HG03520 (cell line): ENCODE measurements around the gene SQSTM1.

Experiments
- ATAC-seq: cut with Tn5 transposase; IDR thresholded peaks from one replicate; pipeline ENCODE4 v1.9.1; 2021; ENCODE audit warnings: mild to moderate bottlenecking, moderate library complexity; ENCODE audit not compliant: unreplicated experiment

The SQSTM1 gene

GRCh38 chr5:179794575-179794974 lies 26.1 kb upstream of the SQSTM1 start:
- no peak for ATAC-seq

- no peak for ATAC-seq
These were observed 25.4 kb upstream of the SQSTM1 start for GRCh38 chr5:179795049-179795862.

- peak; percentile 64 for ATAC-seq
These were observed 24.6 kb upstream of the SQSTM1 start for GRCh38 chr5:179795863-179796833.

- no peak for ATAC-seq
These were observed 23.7 kb upstream of the SQSTM1 start for GRCh38 chr5:179796877-179797608.

GRCh38 chr5:179797741-179798140 lies 23.0 kb upstream of the SQSTM1 start:
- no peak for ATAC-seq

- no peak for ATAC-seq
These were observed 22.4 kb upstream of the SQSTM1 start for GRCh38 chr5:179798144-179798770.

GRCh38 chr5:179798771-179799643 lies 21.7 kb upstream of the SQSTM1 start:
- no peak for ATAC-seq

- ATAC-seq = no peak
These were observed 21.1 kb upstream of the SQSTM1 start for GRCh38 chr5:179799644-179799973.

GRCh38 chr5:179800071-179800695 lies 20.5 kb upstream of the SQSTM1 start:
- ATAC-seq = no peak

GRCh38 chr5:179800696-179801201 lies 20.0 kb upstream of the SQSTM1 start:
- no peak for ATAC-seq

- ATAC-seq = no peak
These were observed 19.1 kb upstream of the SQSTM1 start for GRCh38 chr5:179801304-179802206.

- ATAC-seq = no peak
These were observed 18.4 kb upstream of the SQSTM1 start for GRCh38 chr5:179802207-179802883.

GRCh38 chr5:179802950-179803562 lies 17.6 kb upstream of the SQSTM1 start:
- ATAC-seq = no peak

GRCh38 chr5:179803651-179804554 lies 16.8 kb upstream of the SQSTM1 start:
- no peak for ATAC-seq

GRCh38 chr5:179804555-179804947 lies 16.2 kb upstream of the SQSTM1 start:
- ATAC-seq = no peak

- ATAC-seq = no peak
These were observed 15.6 kb upstream of the SQSTM1 start for GRCh38 chr5:179805070-179805528.
